ENCODE measurements around the gene THTPA. TPM values are rescaled to one million over a fixed set of nuclear protein-coding genes. Genes with fewer than 3 reads are reported as not detected.

Gene THTPA
- total and polyA plus RNA-seq, 9 of the 15 experiments (the other 6 are each of a cell fraction or from before 2014, with no cell fraction given) = 2.4 to 8.7 (median 5.2) TPM

GRCh38 chr14:23551266-23552028, 4.6 kb upstream of the THTPA start, which contains the start of gene ZFHX2 (continued):
- TF ChIP-seq ZNF592 (IDR thresholded peaks at IDR 0.05) = no peak
- TF ChIP-seq CUX1 (CRISPR knock-in tag; IDR thresholded peaks at IDR 0.05) = peak; percentile 92; the same call in 1 of the 2 replicates
- TF ChIP-seq PURB (CRISPR knock-in tag; IDR thresholded peaks at IDR 0.05; ENCODE audit: low read depth) = no peak
- TF ChIP-seq TAF9B (IDR thresholded peaks at IDR 0.05; ENCODE audit: partially characterized antibody) = no peak
- peak; percentile 35; the same call in 1 of the 2 replicates for TF ChIP-seq ZBTB7A (IDR thresholded peaks at IDR 0.05; ENCODE audit: borderline replicate concordance, control insufficient read depth, low read depth, low read length)
- TF ChIP-seq HIVEP1 (CRISPR knock-in tag; IDR thresholded peaks at IDR 0.05) = no peak
- no peak for TF ChIP-seq ZBTB8A (IDR thresholded peaks at IDR 0.05; ENCODE audit: partially characterized antibody)
- no peak for TF ChIP-seq ZFP1 (CRISPR knock-in tag; IDR thresholded peaks at IDR 0.05)
- no peak for TF ChIP-seq ZNF175 (CRISPR knock-in tag; IDR thresholded peaks at IDR 0.05; ENCODE audit: low read depth)
- TF ChIP-seq PHF8 (IDR thresholded peaks at IDR 0.05; ENCODE audit: borderline replicate concordance, low read length) = peak; percentile 30; the same call in 1 of the 2 replicates
- no peak for TF ChIP-seq RB1 (IDR thresholded peaks at IDR 0.05; ENCODE audit: low read depth)
- TF ChIP-seq CHCHD3 (CRISPR knock-in tag; IDR thresholded peaks at IDR 0.05) = no peak
- peak; percentile 43 for TF ChIP-seq SAP30 (IDR thresholded peaks at IDR 0.05; ENCODE audit: borderline replicate concordance, insufficient read depth, low read depth, low read length, poor library complexity, severe bottlenecking)
- peak; percentile 30; the same call in 1 of the 2 replicates for TF ChIP-seq EGR1 (conservative IDR thresholded peaks at IDR 0.05)
- no peak for TF ChIP-seq HOMEZ (CRISPR knock-in tag; IDR thresholded peaks at IDR 0.05)
